Measurements from ENCODE around the gene ZFYVE16. TPM values are rescaled to one million over a fixed set of nuclear protein-coding genes. Genes with fewer than 3 reads are reported as not detected.

ZFYVE16 gene
- total and polyA plus RNA-seq, 2 of the 4 experiments (the other 2 are of a cell fraction): 5.3 to 11.1 TPM

GRCh38 chr5:80487829-80488721, 80.2 kb downstream of the ZFYVE16 start, which contains the start of gene FAM151B:
Gene FAM151B, plus strand, starts transcription at chr5:80488100. Its CDS starts 24 bp downstream, at chr5:80488124.
- dilution Hi-C loops (cut with HindIII; ENCODE audit: low sequenced_read_pairs, unreplicated experiment): no loop called here
- intact Hi-C loops (cut with micrococcal nuclease): loop anchor here (2.0 to 5.0 kb wide), 2 partner anchors 169 to 185 kb away; no protein-coding TSS in a partner anchor
- no peaks in the 10 kb centered on the region for H3K4me1 ChIP-seq (ENCODE audit: control insufficient read depth, insufficient read depth, low read length)

More at GRCh38 chr5:80487829-80488721, 80.2 kb downstream of the ZFYVE16 start, which contains the start of gene FAM151B:
- peak within 1 kb of the TSS; percentile 94 for H3K18ac ChIP-seq (ENCODE audit: low read depth, low read length)
- WGBS, 2 experiments (ENCODE audit: extremely low coverage in 2 of 2, insufficient read length in 1 of 2): 3% methylated on average over 22 of the region's 85 CpGs; no CpG with 5 or more reads in 1 of the 2 experiments
- peak within 1 kb of the TSS; percentile 85 for H3K4ac ChIP-seq (ENCODE audit: low read depth, low read length)
- BruUV-seq (replicated peaks): no TSS peak
- peak within 1 kb of the TSS; percentile 89 for H3K14ac ChIP-seq (replicated peaks; ENCODE audit: low read depth, low read length)
- H2BK20ac ChIP-seq (ENCODE audit: low read depth, low read length): no peak within 1 kb of the TSS; the same call in 1 of the 2 replicates
- H3K27me3 ChIP-seq (ENCODE audit: control insufficient read depth, insufficient read depth, low read length): no peaks in the 10 kb centered on the region
- TF ChIP-seq FOS (IDR thresholded peaks at IDR 0.05; ENCODE audit: low read depth, low read length): no peak
- TF ChIP-seq MAZ (IDR thresholded peaks at IDR 0.05; ENCODE audit: borderline replicate concordance, low read depth, low read length): no peak; the same call in 1 of the 2 replicates
- TF ChIP-seq, protein P1, sequence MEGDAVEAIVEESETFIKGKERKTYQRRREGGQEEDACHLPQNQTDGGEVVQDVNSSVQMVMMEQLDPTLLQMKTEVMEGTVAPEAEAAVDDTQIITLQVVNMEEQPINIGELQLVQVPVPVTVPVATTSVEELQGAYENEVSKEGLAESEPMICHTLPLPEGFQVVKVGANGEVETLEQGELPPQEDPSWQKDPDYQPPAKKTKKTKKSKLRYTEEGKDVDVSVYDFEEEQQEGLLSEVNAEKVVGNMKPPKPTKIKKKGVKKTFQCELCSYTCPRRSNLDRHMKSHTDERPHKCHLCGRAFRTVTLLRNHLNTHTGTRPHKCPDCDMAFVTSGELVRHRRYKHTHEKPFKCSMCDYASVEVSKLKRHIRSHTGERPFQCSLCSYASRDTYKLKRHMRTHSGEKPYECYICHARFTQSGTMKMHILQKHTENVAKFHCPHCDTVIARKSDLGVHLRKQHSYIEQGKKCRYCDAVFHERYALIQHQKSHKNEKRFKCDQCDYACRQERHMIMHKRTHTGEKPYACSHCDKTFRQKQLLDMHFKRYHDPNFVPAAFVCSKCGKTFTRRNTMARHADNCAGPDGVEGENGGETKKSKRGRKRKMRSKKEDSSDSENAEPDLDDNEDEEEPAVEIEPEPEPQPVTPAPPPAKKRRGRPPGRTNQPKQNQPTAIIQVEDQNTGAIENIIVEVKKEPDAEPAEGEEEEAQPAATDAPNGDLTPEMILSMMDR (conservative IDR thresholded peaks at IDR 0.05; ENCODE audit: low read depth, low read length): peak; percentile 24; the same call in 1 of the 2 replicates
- no peak for TF ChIP-seq NFE2L2 (IDR thresholded peaks at IDR 0.05; ENCODE audit: low read depth, low read length)
- TF ChIP-seq MXI1 (IDR thresholded peaks at IDR 0.05; ENCODE audit: borderline replicate concordance, low read depth, low read length): peak; percentile 30; the same call in 1 of the 2 replicates
- TF ChIP-seq POLR2A (IDR thresholded peaks at IDR 0.05; ENCODE audit: low read depth, low read length): peak; percentile 52; the same call in 1 of the 2 replicates
- peak within 1 kb of the TSS; percentile 86 for H3K9ac ChIP-seq (ENCODE audit: low read depth, low read length)
- H3K27ac ChIP-seq (ENCODE audit: insufficient read depth, low read length): peak within 1 kb of the TSS; percentile 74
- H4K91ac ChIP-seq (ENCODE audit: insufficient read depth, low read depth, low read length): peak within 1 kb of the TSS; percentile 88
- H2AK5ac ChIP-seq (ENCODE audit: low read depth, low read length): 0 out of 2 replicates have a peak within 1 kb of the TSS, but pooled peaks have one; percentile 23
- no peaks in the 10 kb centered on the region for H4K20me1 ChIP-seq (ENCODE audit: insufficient read depth, low read length)
- H4K8ac ChIP-seq (ENCODE audit: low read depth in 2 of 2, low read length in 2 of 2): peak within 1 kb of the TSS; percentile 93 to 96
- ATAC-seq (ENCODE audit: low read depth): peak; percentile 97
- H3K56ac ChIP-seq (ENCODE audit: extremely low read depth, insufficient read depth, low read length): peak within 1 kb of the TSS; percentile 54
- peaks cover 3% of the 10 kb centered on the region for H3K9me3 ChIP-seq (ENCODE audit: control insufficient read depth, insufficient read depth, low read length)
- H3K36me3 ChIP-seq (ENCODE audit: control insufficient read depth, insufficient read depth, low read length): peaks cover 7% of the 10 kb centered on the region
- H4K5ac ChIP-seq (ENCODE audit: low read depth, low read length): peak within 1 kb of the TSS; percentile 97
- H3K79me1 ChIP-seq (ENCODE audit: low read depth in 1 of 2, low read length in 2 of 2): no peaks in the 10 kb centered on the region
- peak within 1 kb of the TSS; percentile 35; the same call in 1 of the 2 replicates for H2BK120ac ChIP-seq (ENCODE audit: low read depth, low read length)
- in situ Hi-C loops (cut with MboI; ENCODE audit: low sequenced_read_pairs): no loop called here
- H2AFZ ChIP-seq (replicated peaks; ENCODE audit: low read length, poor library complexity): peak within 1 kb of the TSS; percentile 95
- H3K23ac ChIP-seq (ENCODE audit: low read depth, low read length): peak within 1 kb of the TSS; percentile 91
- peak within 1 kb of the TSS; percentile 56 for H2BK5ac ChIP-seq (ENCODE audit: low read depth, low read length, poor library complexity, severe bottlenecking)
- DNase-seq: peak; percentile 87
- peak within 1 kb of the TSS; percentile 98 for H3K4me2 ChIP-seq (ENCODE audit: low read depth, low read length)
- CTCF ChIA-PET: interaction anchor here (0.6 kb wide), 1 partner anchor 252 kb away, joined by 3 read pairs; no protein-coding TSS in a partner anchor
- H2BK15ac ChIP-seq (ENCODE audit: low read depth, low read length): no peak within 1 kb of the TSS
- no peaks in the 10 kb centered on the region; the same call in 1 of the 2 replicates for H3K9me1 ChIP-seq (ENCODE audit: insufficient read depth, low read length)
- POLR2A ChIA-PET (ENCODE audit: unreplicated experiment): no interaction called here
- H3K4me3 ChIP-seq (ENCODE audit: insufficient read depth, low read depth, low read length): peak within 1 kb of the TSS; percentile 87
- H2AK9ac ChIP-seq (replicated peaks; ENCODE audit: low read depth, low read length, poor library complexity): peak within 1 kb of the TSS; percentile 89
